HEK293 (cell line): Measurements from ENCODE around the gene ZMYM4.

Source experiments
- KLF16 ChIP-seq: fragments of 450-650 bp; formaldehyde crosslinking; IDR thresholded peaks from 2 replicates; pipeline ENCODE4 v1.5.1; 2017; ENCODE audit warnings: missing biosample characterization, missing genetic modification characterization
- KLF9 ChIP-seq: fragments of 450-650 bp; formaldehyde crosslinking; IDR thresholded peaks from 2 replicates; pipeline ENCODE4 v1.5.1; 2016; ENCODE audit warnings: missing biosample characterization, missing genetic modification characterization, low read depth
- MEIS1 ChIP-seq: sonication (generic); formaldehyde crosslinking; IDR thresholded peaks from 2 replicates; pipeline ENCODE4 v1.8.1; 2022; ENCODE audit warnings: missing genetic modification reagents, mild to moderate bottlenecking, borderline replicate concordance
- MZF1 ChIP-seq: fragments of 450-650 bp; formaldehyde crosslinking; IDR thresholded peaks from 2 replicates; pipeline ENCODE4 v1.5.1; 2017; ENCODE audit warnings: missing biosample characterization, missing genetic modification characterization, borderline replicate concordance
- PRDM10 ChIP-seq: fragments of 450-650 bp; formaldehyde crosslinking; IDR thresholded peaks from 2 replicates; pipeline ENCODE4 v1.5.1; 2016; ENCODE audit warnings: missing biosample characterization, missing genetic modification characterization
- SP2 ChIP-seq: fragments of 450-650 bp; formaldehyde crosslinking; IDR thresholded peaks from 2 replicates; pipeline ENCODE4 v1.5.1; 2016; ENCODE audit warnings: missing biosample characterization, missing genetic modification characterization
- SP3 ChIP-seq: fragments of 450-650 bp; formaldehyde crosslinking; IDR thresholded peaks from 2 replicates; pipeline ENCODE4 v1.5.1; 2016; ENCODE audit warnings: missing biosample characterization, missing genetic modification characterization
- SP7 ChIP-seq: fragments of 450-650 bp; formaldehyde crosslinking; IDR thresholded peaks from 2 replicates; pipeline ENCODE4 v1.5.1; 2016; ENCODE audit warnings: missing biosample characterization, missing genetic modification characterization
- TRIM28 ChIP-seq: IDR thresholded peaks from 2 replicates; pipeline ENCODE4 v1.6.1; 2011; ENCODE audit warnings: low read length, control low read depth, borderline replicate concordance
- ZBTB26 ChIP-seq: fragments of 450-650 bp; formaldehyde crosslinking; optimal IDR thresholded peaks from 2 replicates; pipeline ENCODE3; 2016; ENCODE audit warnings: missing biosample characterization, mild to moderate bottlenecking, missing genetic modification characterization
- ZFHX2 ChIP-seq: fragments of 450-650 bp; formaldehyde crosslinking; conservative IDR thresholded peaks from 2 replicates; pipeline ENCODE4 v1.5.1; 2016; ENCODE audit warnings: missing biosample characterization, missing genetic modification characterization
- ZFP69B ChIP-seq: fragments of 450-650 bp; formaldehyde crosslinking; IDR thresholded peaks from 2 replicates; pipeline ENCODE4 v1.5.1; 2016; ENCODE audit warnings: missing biosample characterization, missing genetic modification characterization
- ZNF138 ChIP-seq: fragments of 450-650 bp; formaldehyde crosslinking; IDR thresholded peaks from 2 replicates; pipeline ENCODE4 v1.5.1; 2016; ENCODE audit warnings: missing biosample characterization, missing genetic modification characterization, borderline replicate concordance
- ZNF184 ChIP-seq: fragments of 450-650 bp; IDR thresholded peaks from 2 replicates; pipeline ENCODE4 v1.5.1; 2018; ENCODE audit warnings: missing biosample characterization, mild to moderate bottlenecking, missing genetic modification characterization
- ZNF266 ChIP-seq: fragments of 450-650 bp; formaldehyde crosslinking; IDR thresholded peaks from 2 replicates; pipeline ENCODE4 v1.5.1; 2016; ENCODE audit warnings: missing biosample characterization, missing genetic modification characterization, low read depth
- ZNF366 ChIP-seq: fragments of 450-650 bp; formaldehyde crosslinking; conservative IDR thresholded peaks from 2 replicates; pipeline ENCODE4 v1.5.1; 2016; ENCODE audit warnings: missing biosample characterization, missing genetic modification characterization
- ZNF394 ChIP-seq: fragments of 450-650 bp; formaldehyde crosslinking; IDR thresholded peaks from 2 replicates; pipeline ENCODE4 v1.5.1; 2016; ENCODE audit warnings: missing biosample characterization, missing genetic modification characterization, mild to moderate bottlenecking, moderate library complexity, borderline replicate concordance
- ZNF416 ChIP-seq: fragments of 450-650 bp; formaldehyde crosslinking; IDR thresholded peaks from 2 replicates; pipeline ENCODE4 v1.5.1; 2016; ENCODE audit warnings: missing biosample characterization, missing genetic modification characterization
- ZNF473 ChIP-seq: fragments of 450-650 bp; formaldehyde crosslinking; IDR thresholded peaks from 2 replicates; pipeline ENCODE4 v1.5.1; 2017; ENCODE audit warnings: missing biosample characterization, missing genetic modification characterization
- ZNF48 ChIP-seq: fragments of 450-650 bp; formaldehyde crosslinking; IDR thresholded peaks from 2 replicates; pipeline ENCODE4 v1.5.1; 2016; ENCODE audit warnings: missing biosample characterization, missing genetic modification characterization
- ZNF600 ChIP-seq: fragments of 450-650 bp; formaldehyde crosslinking; IDR thresholded peaks from 2 replicates; pipeline ENCODE4 v1.5.1; 2016; ENCODE audit warnings: missing biosample characterization, missing genetic modification characterization
- ZNF610 ChIP-seq: fragments of 450-650 bp; formaldehyde crosslinking; IDR thresholded peaks from 2 replicates; pipeline ENCODE4 v1.5.1; 2016; ENCODE audit warnings: missing biosample characterization, missing genetic modification characterization, borderline replicate concordance
- ZNF645 ChIP-seq: fragments of 450-650 bp; formaldehyde crosslinking; IDR thresholded peaks from 2 replicates; pipeline ENCODE4; 2016; ENCODE audit warnings: missing biosample characterization, missing genetic modification characterization
- ZNF664 ChIP-seq: fragments of 450-650 bp; formaldehyde crosslinking; IDR thresholded peaks from 2 replicates; pipeline ENCODE4 v1.5.1; 2016; ENCODE audit warnings: missing biosample characterization, missing genetic modification characterization
- ZNF76 ChIP-seq: fragments of 450-650 bp; formaldehyde crosslinking; IDR thresholded peaks from 2 replicates; pipeline ENCODE4; 2016; ENCODE audit warnings: low read depth, missing biosample characterization, missing genetic modification characterization, borderline replicate concordance
- ZNF785 ChIP-seq: fragments of 450-650 bp; formaldehyde crosslinking; IDR thresholded peaks from 2 replicates; pipeline ENCODE4 v1.5.1; 2016; ENCODE audit warnings: missing biosample characterization, missing genetic modification characterization
- ZNF843 ChIP-seq: fragments of 450-650 bp; formaldehyde crosslinking; IDR thresholded peaks from 2 replicates; pipeline ENCODE4 v1.5.1; 2016; ENCODE audit warnings: missing biosample characterization, missing genetic modification characterization
- TF ChIP-seq, protein P1 (sequence below): IDR thresholded peaks from 2 replicates; pipeline ENCODE4 v1.6.1; 2011; ENCODE audit warnings: mild to moderate bottlenecking, low read depth, low read length, borderline replicate concordance
- TF ChIP-seq, protein P2 (sequence below): fragments of 450-650 bp; formaldehyde crosslinking; IDR thresholded peaks from 2 replicates; pipeline ENCODE4 v1.5.1; 2016; ENCODE audit warnings: missing biosample characterization, missing genetic modification characterization
- TF ChIP-seq, protein P3 (sequence below): fragments of 450-650 bp; formaldehyde crosslinking; IDR thresholded peaks from 2 replicates; pipeline ENCODE4 v1.5.1; 2016; ENCODE audit warnings: missing biosample characterization, missing genetic modification characterization

Gene ZMYM4

DNA sequence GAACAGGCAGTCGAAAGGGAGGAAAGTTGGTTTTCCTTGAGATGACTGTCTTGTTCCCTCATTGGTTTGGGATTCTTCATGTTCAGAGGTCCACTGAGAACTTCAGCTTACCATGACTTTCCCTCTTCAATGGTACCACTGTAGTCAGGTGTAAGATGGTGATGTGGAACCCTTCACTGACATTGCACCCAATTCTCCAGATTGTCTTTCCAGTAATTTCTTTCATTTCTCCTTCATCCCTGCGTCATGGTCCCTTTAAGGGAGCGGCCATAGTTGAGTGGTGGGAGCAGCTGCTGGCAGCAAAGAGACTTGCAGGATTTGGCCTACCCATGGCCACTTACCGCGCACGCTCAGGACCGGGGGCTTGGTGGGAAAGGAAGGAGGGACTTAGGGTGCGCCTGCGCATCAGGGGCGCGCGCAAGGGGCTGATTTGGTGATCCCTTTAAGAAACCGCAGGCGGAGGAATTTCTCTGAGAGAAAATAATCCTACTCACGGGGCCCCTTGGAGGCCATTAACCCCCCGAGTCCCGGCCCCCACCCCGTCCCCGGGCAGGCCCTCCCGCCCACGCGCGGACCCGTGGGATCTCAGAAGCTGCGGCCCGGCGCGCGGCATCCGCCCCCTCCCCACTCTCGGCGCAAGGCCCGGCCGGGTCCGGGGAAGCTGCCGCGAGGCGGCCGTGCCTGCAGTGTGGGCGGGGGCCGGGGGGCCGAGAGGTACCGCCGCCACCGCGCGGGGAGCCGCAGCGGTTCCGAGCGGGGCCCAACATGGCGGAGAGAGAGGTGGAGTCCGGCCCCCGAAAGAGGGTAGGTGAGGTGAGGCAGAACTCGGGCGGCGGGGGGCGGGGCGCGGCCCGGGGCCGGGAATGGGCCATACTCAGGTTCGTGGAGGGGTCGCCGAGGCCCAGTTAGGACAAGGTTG, at the start of gene ZMYM4 (continued):
- TF ChIP-seq ZNF645 (tag by site-specific recombination) = no peak
- TF ChIP-seq SP2 = peak; percentile 63
- TF ChIP-seq PRDM10 (tag by site-specific recombination) = peak; percentile 81; the same call in 1 of the 2 replicates
- TF ChIP-seq ZNF785 (tag by site-specific recombination) = no peak
- TF ChIP-seq, protein P1, sequence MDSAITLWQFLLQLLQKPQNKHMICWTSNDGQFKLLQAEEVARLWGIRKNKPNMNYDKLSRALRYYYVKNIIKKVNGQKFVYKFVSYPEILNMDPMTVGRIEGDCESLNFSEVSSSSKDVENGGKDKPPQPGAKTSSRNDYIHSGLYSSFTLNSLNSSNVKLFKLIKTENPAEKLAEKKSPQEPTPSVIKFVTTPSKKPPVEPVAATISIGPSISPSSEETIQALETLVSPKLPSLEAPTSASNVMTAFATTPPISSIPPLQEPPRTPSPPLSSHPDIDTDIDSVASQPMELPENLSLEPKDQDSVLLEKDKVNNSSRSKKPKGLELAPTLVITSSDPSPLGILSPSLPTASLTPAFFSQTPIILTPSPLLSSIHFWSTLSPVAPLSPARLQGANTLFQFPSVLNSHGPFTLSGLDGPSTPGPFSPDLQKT = no peak
- TF ChIP-seq ZFP69B = peak; percentile 27; the same call in 1 of the 2 replicates
- TF ChIP-seq, protein P2, sequence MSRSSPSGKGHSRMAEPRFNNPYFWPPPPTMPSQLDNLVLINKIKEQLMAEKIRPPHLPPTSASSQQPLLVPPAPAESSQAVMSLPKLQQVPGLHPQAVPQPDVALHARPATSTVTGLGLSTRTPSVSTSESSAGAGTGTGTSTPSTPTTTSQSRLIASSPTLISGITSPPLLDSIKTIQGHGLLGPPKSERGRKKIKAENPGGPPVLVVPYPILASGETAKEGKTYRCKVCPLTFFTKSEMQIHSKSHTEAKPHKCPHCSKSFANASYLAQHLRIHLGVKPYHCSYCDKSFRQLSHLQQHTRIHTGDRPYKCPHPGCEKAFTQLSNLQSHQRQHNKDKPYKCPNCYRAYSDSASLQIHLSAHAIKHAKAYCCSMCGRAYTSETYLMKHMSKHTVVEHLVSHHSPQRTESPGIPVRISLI (tag by site-specific recombination) = no peak
- TF ChIP-seq TRIM28 = peak; percentile 74
- TF ChIP-seq, protein P3, sequence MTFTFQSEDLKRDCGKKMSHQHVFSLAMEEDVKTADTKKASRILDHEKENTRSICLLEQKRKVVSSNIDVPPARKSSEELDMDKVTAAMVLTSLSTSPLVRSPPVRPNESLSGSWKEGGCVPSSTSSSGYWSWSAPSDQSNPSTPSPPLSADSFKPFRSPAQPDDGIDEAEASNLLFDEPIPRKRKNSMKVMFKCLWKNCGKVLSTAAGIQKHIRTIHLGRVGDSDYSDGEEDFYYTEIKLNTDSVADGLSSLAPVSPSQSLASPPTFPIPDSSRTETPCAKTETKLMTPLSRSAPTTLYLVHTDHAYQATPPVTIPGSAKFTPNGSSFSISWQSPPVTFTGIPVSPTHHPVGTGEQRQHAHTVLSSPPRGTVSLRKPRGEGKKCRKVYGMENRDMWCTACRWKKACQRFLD = no peak
- no peak for TF ChIP-seq ZNF664 (tag by site-specific recombination)
- TF ChIP-seq ZBTB26 = peak; percentile 66
- TF ChIP-seq SP7 (tag by site-specific recombination) = 0 out of 2 replicates have a peak, but pooled peaks have one; percentile 38
- TF ChIP-seq ZFHX2 = peak; percentile 90
- no peak for TF ChIP-seq ZNF473
- TF ChIP-seq ZNF416 (tag by site-specific recombination) = no peak
- peak; percentile 65 for TF ChIP-seq ZNF600 (tag by site-specific recombination)
- TF ChIP-seq ZNF366 (tag by site-specific recombination) = 0 out of 2 replicates have a peak, but pooled peaks have one; percentile 34
- TF ChIP-seq ZNF48 (tag by site-specific recombination) = no peak
- TF ChIP-seq SP3 (tag by site-specific recombination) = peak; percentile 47
- TF ChIP-seq MEIS1 (CRISPR knock-in tag) = no peak
- TF ChIP-seq ZNF138 (tag by site-specific recombination) = no peak
- no peak for TF ChIP-seq ZNF184
- TF ChIP-seq ZNF266 (tag by site-specific recombination) = no peak
- no peak for TF ChIP-seq ZNF843 (tag by site-specific recombination)
- peak; percentile 60 for TF ChIP-seq ZNF394 (tag by site-specific recombination)
- 0 out of 2 replicates have a peak, but pooled peaks have one; percentile 29 for TF ChIP-seq KLF16 (tag by site-specific recombination)
- TF ChIP-seq MZF1 (tag by site-specific recombination) = no peak; the same call in 1 of the 2 replicates
- peak; percentile 88 for TF ChIP-seq KLF9 (tag by site-specific recombination)
- 0 out of 2 replicates have a peak, but pooled peaks have one; percentile 31 for TF ChIP-seq ZNF610 (tag by site-specific recombination)
- peak; percentile 64; the same call in 1 of the 2 replicates for TF ChIP-seq ZNF76 (tag by site-specific recombination)
